VCaP (cell line): ENCODE data around the gene NRM.

ENCODE experiments used
- H3K27ac ChIP-seq: fragments of 450-650 bp; 2 replicates; pipeline ENCODE4 v1.5.1; 2017
- TF ChIP-seq, protein P1 (sequence below): fragments of 450-650 bp; conservative IDR thresholded peaks from 2 replicates; pipeline ENCODE4 v1.5.1; 2017; ENCODE audit warnings: mild to moderate bottlenecking, moderate library complexity

NRM gene

GRCh38 chr6:30689022-30689865 lies 1.5 kb downstream of the NRM start:
- TF ChIP-seq, protein P1, sequence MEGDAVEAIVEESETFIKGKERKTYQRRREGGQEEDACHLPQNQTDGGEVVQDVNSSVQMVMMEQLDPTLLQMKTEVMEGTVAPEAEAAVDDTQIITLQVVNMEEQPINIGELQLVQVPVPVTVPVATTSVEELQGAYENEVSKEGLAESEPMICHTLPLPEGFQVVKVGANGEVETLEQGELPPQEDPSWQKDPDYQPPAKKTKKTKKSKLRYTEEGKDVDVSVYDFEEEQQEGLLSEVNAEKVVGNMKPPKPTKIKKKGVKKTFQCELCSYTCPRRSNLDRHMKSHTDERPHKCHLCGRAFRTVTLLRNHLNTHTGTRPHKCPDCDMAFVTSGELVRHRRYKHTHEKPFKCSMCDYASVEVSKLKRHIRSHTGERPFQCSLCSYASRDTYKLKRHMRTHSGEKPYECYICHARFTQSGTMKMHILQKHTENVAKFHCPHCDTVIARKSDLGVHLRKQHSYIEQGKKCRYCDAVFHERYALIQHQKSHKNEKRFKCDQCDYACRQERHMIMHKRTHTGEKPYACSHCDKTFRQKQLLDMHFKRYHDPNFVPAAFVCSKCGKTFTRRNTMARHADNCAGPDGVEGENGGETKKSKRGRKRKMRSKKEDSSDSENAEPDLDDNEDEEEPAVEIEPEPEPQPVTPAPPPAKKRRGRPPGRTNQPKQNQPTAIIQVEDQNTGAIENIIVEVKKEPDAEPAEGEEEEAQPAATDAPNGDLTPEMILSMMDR, result no peak
- H3K27ac ChIP-seq, result no peak overlapping the region

GRCh38 chr6:30688569-30688968 lies 2.2 kb downstream of the NRM start:
- no peak overlapping the region; the same call in 1 of the 2 replicates for H3K27ac ChIP-seq
- TF ChIP-seq, protein P1, result no peak

- peak overlapping the region; percentile 74 for H3K27ac ChIP-seq
- TF ChIP-seq, protein P1, result peak; percentile 14; the same call in 1 of the 2 replicates
These were observed 2.9 kb downstream of the NRM start for GRCh38 chr6:30687659-30688431.

DNA sequence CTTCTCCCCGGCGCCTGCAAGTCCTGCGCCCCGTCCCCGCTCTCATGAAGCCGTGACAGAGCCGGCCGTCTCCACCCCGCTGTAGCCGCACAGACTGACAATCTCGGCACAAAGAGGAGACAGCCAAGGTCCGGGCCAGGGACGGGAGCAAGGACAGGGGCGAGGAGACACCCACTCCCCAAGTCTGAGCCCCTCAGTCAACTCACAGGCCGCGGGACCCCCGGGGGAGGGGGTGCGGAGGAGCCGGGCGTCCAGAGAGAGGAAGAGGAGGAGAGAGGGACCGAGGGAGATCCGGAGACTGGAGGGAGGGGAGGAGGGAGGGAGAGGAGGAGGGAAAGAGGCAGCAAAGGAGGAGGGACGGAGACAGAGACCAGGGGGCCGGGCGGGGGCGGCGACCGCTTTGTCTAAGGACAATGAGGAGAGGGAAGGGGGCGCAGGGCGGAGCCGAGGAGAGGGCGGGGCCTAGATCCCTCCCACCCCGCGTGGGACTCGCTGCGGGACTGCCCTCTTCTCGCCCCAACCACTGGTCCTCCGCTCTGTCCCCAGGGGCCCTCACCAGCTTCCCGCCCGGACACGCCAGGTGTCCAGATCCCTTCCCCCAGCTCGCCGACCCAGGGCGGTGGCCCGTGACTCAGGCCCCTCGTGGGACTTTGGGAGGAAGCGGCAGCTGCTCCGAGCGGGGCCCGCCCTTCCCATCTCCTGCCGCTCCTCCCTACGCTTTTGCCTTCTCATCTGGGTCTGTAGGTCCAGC lies 3.7 kb downstream of the NRM start:
- TF ChIP-seq, protein P1, result no peak
- H3K27ac ChIP-seq, result peak overlapping the region; percentile 74

GRCh38 chr6:30686009-30686907 lies 4.5 kb downstream of the NRM start, which contains the start of gene PPP1R18:
PPP1R18 (minus strand) TSS chr6:30686645; CDS start chr6:30686018, 627 bp downstream.
- H3K27ac ChIP-seq, result peak within 1 kb of the TSS; percentile 74
- TF ChIP-seq, protein P1, result no peak

DNA sequence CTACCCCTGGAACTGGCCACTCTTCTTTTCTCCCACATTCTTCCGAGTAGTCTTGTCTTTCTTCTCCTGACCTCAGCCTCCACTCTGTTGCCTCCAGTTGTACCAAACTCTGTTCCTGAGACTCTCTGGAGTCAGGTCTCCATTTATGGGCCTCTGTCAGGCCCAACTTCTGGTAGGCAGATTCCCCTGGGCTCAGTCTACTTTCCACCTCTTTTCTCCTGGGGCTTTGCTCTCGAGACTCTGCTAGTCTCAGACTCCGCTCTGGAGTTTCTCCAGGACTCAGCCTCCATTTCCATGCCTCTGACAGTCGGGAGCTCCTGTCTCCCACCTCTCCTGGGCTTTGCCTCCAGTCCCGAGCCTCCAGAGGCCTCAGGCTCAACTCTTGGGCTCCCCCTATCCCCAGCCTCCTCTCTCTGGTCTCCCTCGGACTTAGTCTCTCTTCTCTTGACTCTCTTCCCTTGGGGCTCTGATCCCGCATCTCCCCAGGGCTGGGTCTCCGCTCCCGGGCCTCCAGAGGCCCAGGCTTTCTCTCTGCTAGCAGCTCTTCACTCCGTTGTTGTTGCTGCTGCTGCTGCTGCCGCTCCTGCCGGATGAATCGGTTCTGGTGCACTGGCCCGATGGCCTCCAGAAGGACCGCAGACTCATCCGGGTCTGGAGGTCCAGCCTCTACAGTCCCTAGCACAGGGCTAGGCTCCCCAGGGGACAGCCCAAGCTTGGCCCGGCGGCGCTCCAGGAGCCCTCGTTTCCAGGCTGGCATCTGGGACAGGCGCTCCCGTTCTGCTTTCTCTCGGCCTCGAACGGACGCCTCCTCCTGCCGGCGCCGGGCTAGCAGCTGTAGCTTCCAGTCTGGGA lies 5.4 kb downstream of the NRM start:
- TF ChIP-seq, protein P1, result no peak
- H3K27ac ChIP-seq, result no peak overlapping the region
